Karpas-422 (cell line): Measurements from ENCODE around the gene FGB. TPM values are rescaled to one million over a fixed set of nuclear protein-coding genes. Genes with fewer than 3 reads are reported as not detected.

ENCODE experiments used
- DNase-seq: peaks from one replicate; pipeline ENCODE4 v3.0.0-alpha.2; 2015
- H2AFZ ChIP-seq: fragments of 200-600 bp; sonication (generic); 2 replicates; pipeline ENCODE4 v1.6.1; 2014; ENCODE audit warnings: antibody characterized with exemption, low read length, mixed read lengths
- H3K27ac ChIP-seq: fragments of 200-600 bp; sonication (generic); 2 replicates; pipeline ENCODE4 v1.5.1; 2014; ENCODE audit warnings: mild to moderate bottlenecking, low read length, moderate library complexity
- H3K27me3 ChIP-seq: fragments of 200-600 bp; sonication (generic); 2 replicates; pipeline ENCODE4 v1.6.1; 2014; ENCODE audit warnings: low read length, mixed read lengths
- H3K36me3 ChIP-seq: fragments of 200-600 bp; sonication (generic); 2 replicates; pipeline ENCODE4 v1.6.1; 2014; ENCODE audit warnings: low read length, mixed read lengths; ENCODE audit not compliant: insufficient read depth
- H3K4me1 ChIP-seq: fragments of 200-600 bp; sonication (generic); 2 replicates; pipeline ENCODE4 v1.6.1; 2014; ENCODE audit warnings: mild to moderate bottlenecking, low read length, mixed read lengths
- H3K4me2 ChIP-seq: fragments of 200-600 bp; sonication (generic); 2 replicates; pipeline ENCODE4 v1.6.1; 2014; ENCODE audit warnings: low read length, low read depth, mild to moderate bottlenecking; ENCODE audit not compliant: poor library complexity, severe bottlenecking
- H3K4me3 ChIP-seq: fragments of 200-600 bp; sonication (generic); 2 replicates; pipeline ENCODE4 v1.5.1; 2014; ENCODE audit warnings: mild to moderate bottlenecking, antibody characterized with exemption, low read length, mixed read lengths
- H3K79me2 ChIP-seq: fragments of 200-600 bp; sonication (generic); 2 replicates; pipeline ENCODE4 v1.6.1; 2014; ENCODE audit warnings: mild to moderate bottlenecking, low read length, mixed read lengths
- H3K9ac ChIP-seq: fragments of 200-600 bp; sonication (generic); 2 replicates; pipeline ENCODE4 v1.6.0; 2014; ENCODE audit warnings: low read length
- H3K9me2 ChIP-seq: fragments of 200-600 bp; sonication (generic), shearing (Covaris generic); replicated peaks from 2 replicates; pipeline ENCODE4 v1.6.0; 2014; ENCODE audit warnings: mild to moderate bottlenecking, low read length, moderate library complexity; ENCODE audit not compliant: insufficient read depth
- H3K9me3 ChIP-seq: fragments of 300-700, 200-600 bp; sonication (generic); 2 replicates; pipeline ENCODE4 v1.6.1; 2014; ENCODE audit warnings: low read length, mixed read lengths
- H4K20me1 ChIP-seq: fragments of 200-600 bp; sonication (generic); 2 replicates; pipeline ENCODE4 v1.6.1; 2014; ENCODE audit warnings: mild to moderate bottlenecking, antibody characterized with exemption, low read length, low read depth; ENCODE audit not compliant: insufficient read depth
- total RNA-seq: library from RNA; depleted of rRNA; stranded (reverse); fragments of >200 nt; shearing (Covaris generic); gene quantifications from 2 replicates; pipeline ENCODE4 v1.2.3, GENCODE V29; 2014; ENCODE audit warnings: low replicate concordance; rRNA removed

Gene FGB
- total RNA-seq = not detected in 2 replicates

- Histone ChIP-seq H3K36me3 (no peaks in the 10 kb centered on the region), H3K9me3 (no peaks in the 10 kb centered on the region), H3K4me1 (no peaks in the 10 kb centered on the region), H3K27me3 (no peaks in the 10 kb centered on the region), H3K9ac (no peak within 1 kb of the TSS), H2AFZ (no peak within 1 kb of the TSS), H3K79me2 (no peaks in the 10 kb centered on the region), H3K4me3 (no peak within 1 kb of the TSS), H3K9me2 (no peaks in the 10 kb centered on the region), H3K27ac (no peak within 1 kb of the TSS), H4K20me1 (no peaks in the 10 kb centered on the region), H3K4me2 (no peak within 1 kb of the TSS)
- no peak for DNase-seq
Measured at GRCh38 chr4:154562697-154563254, at the start of gene FGB. FGB (plus strand) TSS chr4:154563011; CDS start chr4:154563019, 8 bp downstream.

GRCh38 chr4:154516318-154517029, 46.3 kb upstream of the FGB start:
- Histone ChIP-seq H3K9me3 (no peaks in the 10 kb centered on the region), H4K20me1 (no peaks in the 10 kb centered on the region), H3K27me3 (no peaks in the 10 kb centered on the region), H3K27ac (no peak overlapping the region), H2AFZ (no peak overlapping the region), H3K36me3 (no peaks in the 10 kb centered on the region), H3K4me1 (no peaks in the 10 kb centered on the region), H3K79me2 (no peaks in the 10 kb centered on the region), H3K4me3 (no peak overlapping the region), H3K9ac (no peak overlapping the region), H3K4me2 (no peak overlapping the region), H3K9me2 (no peaks in the 10 kb centered on the region)
- no peak for DNase-seq

GRCh38 chr4:154517591-154517990, 45.2 kb upstream of the FGB start:
- DNase-seq = no peak
- Histone ChIP-seq H3K9me2 (no peaks in the 10 kb centered on the region), H3K4me1 (no peaks in the 10 kb centered on the region), H4K20me1 (no peaks in the 10 kb centered on the region), H3K36me3 (no peaks in the 10 kb centered on the region), H3K27ac (no peak overlapping the region), H3K27me3 (no peaks in the 10 kb centered on the region), H2AFZ (no peak overlapping the region), H3K4me3 (no peak overlapping the region), H3K4me2 (no peak overlapping the region), H3K9ac (no peak overlapping the region), H3K79me2 (no peaks in the 10 kb centered on the region), H3K9me3 (no peaks in the 10 kb centered on the region)

- H3K4me2 ChIP-seq = no peak overlapping the region
- DNase-seq = no peak
- H3K9ac ChIP-seq = no peak overlapping the region
Measured at GRCh38 chr4:154519214-154519613, 43.6 kb upstream of the FGB start.

GRCh38 chr4:154521607-154522006, 41.2 kb upstream of the FGB start:
- no peaks in the 10 kb centered on the region for H3K9me3 ChIP-seq
- no peak overlapping the region for H3K27ac ChIP-seq
- no peak overlapping the region for H3K4me3 ChIP-seq
- no peak overlapping the region for H3K4me2 ChIP-seq
- no peaks in the 10 kb centered on the region for H3K27me3 ChIP-seq
- no peak for DNase-seq
- no peaks in the 10 kb centered on the region for H3K36me3 ChIP-seq
- no peak overlapping the region for H3K9ac ChIP-seq
- H3K4me1 ChIP-seq = no peaks in the 10 kb centered on the region
- no peaks in the 10 kb centered on the region for H3K79me2 ChIP-seq
- no peaks in the 10 kb centered on the region for H3K9me2 ChIP-seq
- no peak overlapping the region for H2AFZ ChIP-seq
- H4K20me1 ChIP-seq = no peaks in the 10 kb centered on the region

More at GRCh38 chr4:154519214-154519613, 43.6 kb upstream of the FGB start:
- Histone ChIP-seq H4K20me1 (no peaks in the 10 kb centered on the region), H3K79me2 (no peaks in the 10 kb centered on the region), H3K9me2 (no peaks in the 10 kb centered on the region), H3K4me3 (no peak overlapping the region), H3K4me1 (no peaks in the 10 kb centered on the region), H3K36me3 (no peaks in the 10 kb centered on the region), H3K27ac (no peak overlapping the region), H3K9me3 (no peaks in the 10 kb centered on the region), H3K27me3 (no peaks in the 10 kb centered on the region), H2AFZ (no peak overlapping the region)

- H2AFZ ChIP-seq = no peak overlapping the region
- no peak for DNase-seq
- H3K4me3 ChIP-seq = no peak overlapping the region
- H3K27me3 ChIP-seq = no peaks in the 10 kb centered on the region
- H3K79me2 ChIP-seq = no peaks in the 10 kb centered on the region
- no peak overlapping the region for H3K27ac ChIP-seq
- no peaks in the 10 kb centered on the region for H3K9me2 ChIP-seq
- no peaks in the 10 kb centered on the region for H3K9me3 ChIP-seq
- no peaks in the 10 kb centered on the region for H3K4me1 ChIP-seq
- H3K36me3 ChIP-seq = no peaks in the 10 kb centered on the region
- H3K9ac ChIP-seq = no peak overlapping the region
- no peaks in the 10 kb centered on the region for H4K20me1 ChIP-seq
- no peak overlapping the region for H3K4me2 ChIP-seq
Measured at GRCh38 chr4:154526151-154526550, 36.7 kb upstream of the FGB start.

GRCh38 chr4:154527308-154527707, 35.5 kb upstream of the FGB start:
- Histone ChIP-seq H3K4me2 (no peak overlapping the region), H3K4me3 (no peak overlapping the region), H3K9me2 (no peaks in the 10 kb centered on the region), H3K36me3 (no peaks in the 10 kb centered on the region), H3K4me1 (no peaks in the 10 kb centered on the region), H2AFZ (no peak overlapping the region), H4K20me1 (no peaks in the 10 kb centered on the region), H3K79me2 (no peaks in the 10 kb centered on the region), H3K27me3 (no peaks in the 10 kb centered on the region), H3K9me3 (no peaks in the 10 kb centered on the region), H3K9ac (no peak overlapping the region), H3K27ac (no peak overlapping the region)
- DNase-seq = no peak

- DNase-seq = no peak
- Histone ChIP-seq H2AFZ (no peak overlapping the region), H3K27me3 (no peaks in the 10 kb centered on the region), H3K9ac (no peak overlapping the region), H4K20me1 (no peaks in the 10 kb centered on the region), H3K9me2 (no peaks in the 10 kb centered on the region), H3K9me3 (no peaks in the 10 kb centered on the region), H3K4me2 (no peak overlapping the region), H3K4me3 (no peak overlapping the region), H3K4me1 (no peaks in the 10 kb centered on the region), H3K36me3 (no peaks in the 10 kb centered on the region), H3K79me2 (no peaks in the 10 kb centered on the region), H3K27ac (no peak overlapping the region)
Measured at GRCh38 chr4:154528869-154529268, 33.9 kb upstream of the FGB start.
